Panc1 (cell line): ENCODE data around the gene TARBP1.

Experiments
- TCF7L2 ChIP-seq: IDR thresholded peaks from 2 replicates; pipeline ENCODE4 v1.6.1; 2011; ENCODE audit warnings: mild to moderate bottlenecking, low read depth, low read length, inconsistent platforms
- TF ChIP-seq, protein P1 (sequence below): fragments of 450-650 bp; IDR thresholded peaks from 2 replicates; pipeline ENCODE4 v1.5.1; 2017; ENCODE audit warnings: mild to moderate bottlenecking

DNA sequence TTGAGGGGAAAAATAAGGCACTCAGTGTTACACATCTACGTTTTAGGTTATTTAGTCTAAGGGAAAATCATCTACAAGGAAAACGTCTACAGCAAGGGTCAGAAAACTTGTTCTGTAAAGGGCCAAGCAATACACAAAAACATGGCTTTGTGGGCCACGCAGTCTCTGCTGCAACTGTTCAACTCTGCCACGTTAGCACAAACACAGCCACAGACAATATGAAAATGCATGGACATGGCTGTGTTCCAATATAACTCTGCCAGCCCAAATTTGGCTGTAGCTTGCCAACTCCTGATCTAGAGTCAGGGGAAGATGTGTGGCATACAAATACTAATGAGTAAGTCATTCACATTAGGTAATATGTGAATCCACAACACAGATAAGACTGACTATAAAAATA, 65.0 kb downstream of the TARBP1 start:
- no peak for TF ChIP-seq TCF7L2
- TF ChIP-seq, protein P1, sequence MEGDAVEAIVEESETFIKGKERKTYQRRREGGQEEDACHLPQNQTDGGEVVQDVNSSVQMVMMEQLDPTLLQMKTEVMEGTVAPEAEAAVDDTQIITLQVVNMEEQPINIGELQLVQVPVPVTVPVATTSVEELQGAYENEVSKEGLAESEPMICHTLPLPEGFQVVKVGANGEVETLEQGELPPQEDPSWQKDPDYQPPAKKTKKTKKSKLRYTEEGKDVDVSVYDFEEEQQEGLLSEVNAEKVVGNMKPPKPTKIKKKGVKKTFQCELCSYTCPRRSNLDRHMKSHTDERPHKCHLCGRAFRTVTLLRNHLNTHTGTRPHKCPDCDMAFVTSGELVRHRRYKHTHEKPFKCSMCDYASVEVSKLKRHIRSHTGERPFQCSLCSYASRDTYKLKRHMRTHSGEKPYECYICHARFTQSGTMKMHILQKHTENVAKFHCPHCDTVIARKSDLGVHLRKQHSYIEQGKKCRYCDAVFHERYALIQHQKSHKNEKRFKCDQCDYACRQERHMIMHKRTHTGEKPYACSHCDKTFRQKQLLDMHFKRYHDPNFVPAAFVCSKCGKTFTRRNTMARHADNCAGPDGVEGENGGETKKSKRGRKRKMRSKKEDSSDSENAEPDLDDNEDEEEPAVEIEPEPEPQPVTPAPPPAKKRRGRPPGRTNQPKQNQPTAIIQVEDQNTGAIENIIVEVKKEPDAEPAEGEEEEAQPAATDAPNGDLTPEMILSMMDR: no peak
